Ascending aorta (tissue), 2 donors: ENCODE measurements around the gene STYXL2. TPM values are rescaled to one million over a fixed set of nuclear protein-coding genes. Genes with fewer than 3 reads are reported as not detected.

ENCODE experiments used
- DNase-seq, 2 donors: peaks; one replicate each; pipeline ENCODE4 v3.0.0-alpha.2; 2019; ENCODE audit warnings: low spot score in 2 of 2
- H3K27ac ChIP-seq, 2 donors: fragments of 200-600 bp; sonication (generic); one replicate each; pipeline ENCODE4 v1.5.1; 2016 to 2017; ENCODE audit warnings: mild to moderate bottlenecking in 1 of 2
- H3K27me3 ChIP-seq: fragments of 200-600 bp; sonication (generic); one replicate; pipeline ENCODE4 v1.5.1; 2017
- H3K36me3 ChIP-seq, 2 donors: fragments of 200-600 bp; sonication (generic); one replicate each; pipeline ENCODE4 v1.5.1; 2016
- H3K4me1 ChIP-seq, 2 donors: fragments of 200-600 bp; sonication (generic); one replicate each; pipeline ENCODE4 v1.5.1; 2016 to 2017; ENCODE audit warnings: mild to moderate bottlenecking in 1 of 2
- H3K4me3 ChIP-seq, 2 donors: fragments of 200-600 bp; sonication (generic); one replicate each; pipeline ENCODE4 v1.5.1; 2016 to 2017; ENCODE audit warnings: mild to moderate bottlenecking in 1 of 2
- H3K9me3 ChIP-seq, 2 donors: fragments of 200-600 bp; sonication (generic); one replicate each; pipeline ENCODE4 v1.5.1; 2016
- CTCF ChIP-seq, 3 experiments: fragments of 200-600 bp in 2 of 3; fragments of 450-650 bp in 1 of 3; sonication (generic) in 2 of 3; IDR thresholded peaks; one replicate each; pipeline ENCODE4 v1.5.1; 2016 to 2019; ENCODE audit warnings: antibody characterized with exemption in 3 of 3, mild to moderate bottlenecking in 1 of 3, moderate library complexity in 1 of 3
- intact Hi-C: fragments of 100-400 bp; cut with DNase I; formaldehyde crosslinking; loops from one replicate; pipeline ENCODE4 v1.15.1; 2023
- total RNA-seq: library from RNA; depleted of rRNA; stranded (reverse); fragments of >200 nt; gene quantifications from one replicate; pipeline ENCODE4 v1.1.0, GENCODE V29; 2016

Gene STYXL2
- total RNA-seq, 1 donor from 2014 or later: 0.96 TPM

- Histone ChIP-seq H3K9me3 (no peaks in the 10 kb centered on the region), H3K36me3 (peaks cover 15 to 24% of the 10 kb centered on the region in 2 donors), H3K27me3 (no peaks in the 10 kb centered on the region), H3K27ac (no peak overlapping the region), H3K4me1 (no peaks in the 10 kb centered on the region), H3K4me3 (no peak overlapping the region)
- no peak for TF ChIP-seq CTCF (IDR thresholded peaks at IDR 0.05)
- DNase-seq: no peak
- intact Hi-C loops: loop anchor here (5.0 kb wide), 1 partner anchor 60 kb away; no protein-coding TSS in a partner anchor
Measured at GRCh38 chr1:167127236-167127635, 33.4 kb downstream of the STYXL2 start.

- DNase-seq: no peak
- Histone ChIP-seq H3K9me3 (no peaks in the 10 kb centered on the region), H3K4me3 (no peak overlapping the region), H3K27me3 (no peaks in the 10 kb centered on the region), H3K4me1 (no peaks in the 10 kb centered on the region), H3K27ac (no peak overlapping the region), H3K36me3 (peaks cover 15 to 21% of the 10 kb centered on the region in 2 donors)
- intact Hi-C loops: loop anchor here (5.0 kb wide), 1 partner anchor 60 kb away; no protein-coding TSS in a partner anchor
- no peak for TF ChIP-seq CTCF (IDR thresholded peaks at IDR 0.05)
Measured at GRCh38 chr1:167127661-167128060, 33.8 kb downstream of the STYXL2 start.

GRCh38 chr1:167128261-167129227 is 34.7 kb downstream of the STYXL2 start:
- Histone ChIP-seq H3K27ac (no peak overlapping the region), H3K27me3 (no peaks in the 10 kb centered on the region), H3K9me3 (no peaks in the 10 kb centered on the region), H3K36me3 (peaks cover 15 to 16% of the 10 kb centered on the region in 2 donors), H3K4me3 (no peak overlapping the region), H3K4me1 (no peaks in the 10 kb centered on the region)
- no peak for TF ChIP-seq CTCF (IDR thresholded peaks at IDR 0.05)
- intact Hi-C loops: loop anchor here (5.0 kb wide), 1 partner anchor 61 kb away; no protein-coding TSS in a partner anchor
- DNase-seq: no peak

- Histone ChIP-seq H3K9me3 (no peaks in the 10 kb centered on the region), H3K36me3 (peaks cover 10% of the 10 kb centered on the region in 2 donors)
Measured at GRCh38 chr1:167130829-167131510, 37.1 kb downstream of the STYXL2 start.

More at GRCh38 chr1:167130829-167131510, 37.1 kb downstream of the STYXL2 start:
- Histone ChIP-seq H3K4me3 (no peak overlapping the region), H3K4me1 (no peaks in the 10 kb centered on the region), H3K27me3 (no peaks in the 10 kb centered on the region), H3K27ac (no peak overlapping the region)
- intact Hi-C loops: no loop called here
- no peak for TF ChIP-seq CTCF (IDR thresholded peaks at IDR 0.05)
- no peak for DNase-seq
